ENCODE measurements around the gene RNF123. TPM values are rescaled to one million over a fixed set of nuclear protein-coding genes. Genes with fewer than 3 reads are reported as not detected.

Gene RNF123
- total RNA-seq, 2 donors from 2014 or later = 36.4 to 39.3 TPM

DNA sequence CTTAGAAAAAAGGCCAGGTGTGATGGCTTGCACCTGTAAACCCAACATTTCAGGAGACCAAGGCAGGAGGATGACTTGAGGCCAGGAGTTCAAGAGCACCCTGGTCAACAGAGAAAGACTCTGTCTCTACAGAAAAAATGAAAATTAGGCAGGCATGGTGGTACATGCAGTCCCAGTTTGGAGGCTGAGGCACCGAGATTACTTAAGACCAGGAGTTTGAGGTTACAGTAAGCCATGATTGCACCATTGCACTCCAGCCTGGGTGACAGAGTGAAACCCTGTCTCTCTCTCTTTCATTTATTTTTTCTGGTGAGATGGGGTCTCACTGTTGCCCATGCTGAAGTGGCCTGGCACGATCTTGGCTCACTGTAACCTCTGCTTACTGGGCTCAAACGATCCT is 72.3 kb downstream of the RNF123 start:
- Histone ChIP-seq H3K9me3 (no peaks in the 10 kb centered on the region), H3K36me3 (no peaks in the 10 kb centered on the region), H3K4me3 (no peak overlapping the region), H3K27ac (no peak overlapping the region), H3K9ac (ENCODE audit: low read depth in 2 of 2, low read length in 2 of 2) (no peak overlapping the region), H3K4me1 (no peaks in the 10 kb centered on the region), H3K27me3 (no peaks in the 10 kb centered on the region)
- intact Hi-C loops (cut with DNase I) = no loop called here
- DNase-seq = no peak
- TF ChIP-seq, protein P1, sequence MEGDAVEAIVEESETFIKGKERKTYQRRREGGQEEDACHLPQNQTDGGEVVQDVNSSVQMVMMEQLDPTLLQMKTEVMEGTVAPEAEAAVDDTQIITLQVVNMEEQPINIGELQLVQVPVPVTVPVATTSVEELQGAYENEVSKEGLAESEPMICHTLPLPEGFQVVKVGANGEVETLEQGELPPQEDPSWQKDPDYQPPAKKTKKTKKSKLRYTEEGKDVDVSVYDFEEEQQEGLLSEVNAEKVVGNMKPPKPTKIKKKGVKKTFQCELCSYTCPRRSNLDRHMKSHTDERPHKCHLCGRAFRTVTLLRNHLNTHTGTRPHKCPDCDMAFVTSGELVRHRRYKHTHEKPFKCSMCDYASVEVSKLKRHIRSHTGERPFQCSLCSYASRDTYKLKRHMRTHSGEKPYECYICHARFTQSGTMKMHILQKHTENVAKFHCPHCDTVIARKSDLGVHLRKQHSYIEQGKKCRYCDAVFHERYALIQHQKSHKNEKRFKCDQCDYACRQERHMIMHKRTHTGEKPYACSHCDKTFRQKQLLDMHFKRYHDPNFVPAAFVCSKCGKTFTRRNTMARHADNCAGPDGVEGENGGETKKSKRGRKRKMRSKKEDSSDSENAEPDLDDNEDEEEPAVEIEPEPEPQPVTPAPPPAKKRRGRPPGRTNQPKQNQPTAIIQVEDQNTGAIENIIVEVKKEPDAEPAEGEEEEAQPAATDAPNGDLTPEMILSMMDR (IDR thresholded peaks at IDR 0.05) = no peak

DNA sequence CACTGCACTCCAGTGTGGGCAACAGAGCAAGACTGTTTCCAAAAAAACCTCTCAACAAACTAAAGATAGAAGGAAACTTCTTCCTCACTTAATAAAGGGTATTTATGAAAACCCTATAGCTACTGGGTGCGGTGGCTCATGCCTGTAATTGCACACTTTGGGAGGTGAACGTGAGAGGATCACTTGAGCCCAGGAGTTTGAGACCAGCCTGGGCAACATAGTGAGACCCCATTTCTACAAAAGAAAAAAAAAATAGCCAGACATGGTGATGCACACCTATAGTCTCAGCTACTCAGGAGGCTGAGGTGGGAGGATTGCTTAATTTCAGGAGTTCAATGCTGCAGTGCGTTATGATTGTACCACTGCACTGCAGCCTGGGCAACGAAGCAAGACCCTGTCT is 74.6 kb downstream of the RNF123 start:
- no peak overlapping the region for H3K9ac ChIP-seq (ENCODE audit: low read depth in 2 of 2, low read length in 2 of 2)
- no peak for DNase-seq
- TF ChIP-seq, protein P1 (IDR thresholded peaks at IDR 0.05) = no peak
- no peaks in the 10 kb centered on the region for H3K9me3 ChIP-seq
- no peak overlapping the region for H3K4me3 ChIP-seq
- no peaks in the 10 kb centered on the region for H3K36me3 ChIP-seq
- no peaks in the 10 kb centered on the region for H3K27me3 ChIP-seq
- H3K27ac ChIP-seq = no peak overlapping the region
- intact Hi-C loops (cut with DNase I) = no loop called here
- no peaks in the 10 kb centered on the region for H3K4me1 ChIP-seq

DNA sequence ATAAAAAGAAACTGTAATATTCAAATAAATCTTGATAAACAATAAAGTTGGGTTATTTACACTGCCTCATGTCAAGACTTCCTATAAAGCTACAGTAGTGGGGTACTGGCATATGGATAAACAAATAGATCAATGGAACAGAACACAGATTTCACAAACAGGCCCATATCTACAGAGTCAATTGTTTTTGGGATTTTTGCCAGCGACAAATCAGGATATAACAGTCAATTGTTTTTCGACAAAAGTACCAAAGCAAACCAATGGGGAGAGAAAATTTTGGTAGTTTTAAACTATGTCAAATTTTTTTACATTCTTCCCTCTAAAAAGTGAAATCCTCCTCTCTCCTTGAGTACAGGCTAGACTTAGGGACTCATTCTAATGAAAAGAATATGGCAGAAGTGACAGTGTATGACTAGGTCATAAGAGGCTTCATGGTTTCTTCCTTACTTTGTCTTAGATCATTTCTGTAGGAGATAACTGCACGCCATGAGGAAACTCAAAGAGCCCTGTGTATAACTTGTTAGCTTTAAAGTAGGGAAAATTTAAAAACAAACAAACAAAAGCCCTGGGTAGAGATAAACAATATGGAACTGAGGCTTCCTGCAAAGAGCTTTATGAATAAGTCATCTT is 80.0 kb downstream of the RNF123 start:
- H3K4me1 ChIP-seq = no peaks in the 10 kb centered on the region
- intact Hi-C loops (cut with DNase I) = no loop called here
- no peaks in the 10 kb centered on the region for H3K27me3 ChIP-seq
- H3K9me3 ChIP-seq = no peaks in the 10 kb centered on the region
- no peaks in the 10 kb centered on the region for H3K36me3 ChIP-seq
- TF ChIP-seq, protein P1 (IDR thresholded peaks at IDR 0.05) = no peak
- H3K4me3 ChIP-seq = no peak overlapping the region
- no peak overlapping the region for H3K9ac ChIP-seq (ENCODE audit: low read depth in 2 of 2, low read length in 2 of 2)
- DNase-seq = no peak
- H3K27ac ChIP-seq = no peak overlapping the region

DNA sequence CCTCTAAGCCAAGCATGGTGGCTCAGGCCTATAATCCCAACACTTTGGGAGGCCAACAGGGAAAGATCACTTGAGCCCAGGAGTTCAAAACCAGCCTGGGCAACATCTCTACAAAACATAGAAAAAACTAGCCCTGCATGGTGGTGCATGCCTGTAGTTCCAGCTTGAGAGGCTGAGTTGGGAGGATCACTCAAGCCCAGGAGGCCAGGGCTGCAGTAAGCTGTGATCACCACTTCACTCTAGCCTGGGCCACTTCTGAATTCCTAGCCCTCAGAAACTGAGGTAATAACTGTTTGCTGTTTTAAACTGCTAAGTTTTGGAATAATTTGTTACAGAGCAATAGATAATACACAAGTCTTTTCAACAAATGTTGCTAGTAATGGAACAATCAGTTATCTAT is 80.6 kb downstream of the RNF123 start:
- no peaks in the 10 kb centered on the region for H3K9me3 ChIP-seq
- no peak for DNase-seq
- TF ChIP-seq, protein P1 (IDR thresholded peaks at IDR 0.05) = no peak
- H3K27ac ChIP-seq = no peak overlapping the region
- no peaks in the 10 kb centered on the region for H3K27me3 ChIP-seq
- H3K36me3 ChIP-seq = no peaks in the 10 kb centered on the region
- intact Hi-C loops (cut with DNase I) = no loop called here
- H3K9ac ChIP-seq (ENCODE audit: low read depth in 2 of 2, low read length in 2 of 2) = no peak overlapping the region
- H3K4me1 ChIP-seq = no peaks in the 10 kb centered on the region
- H3K4me3 ChIP-seq = no peak overlapping the region

Other genes with a start within 250 kb of the RNF123 start
- 100 to 1,000 TPM in 1 of 2 donors, 10 to 100 TPM in 1; 81.7 to 107 TPM for gene DAG1, start 219.3 kb upstream of the RNF123 start, total RNA-seq
- under 1 TPM; 0.17 to 0.21 TPM for gene BSN, start 135.1 kb upstream of the RNF123 start, total RNA-seq
- gene APEH, start 15.2 kb upstream of the RNF123 start, total RNA-seq = 100 to 1,000 TPM; 151 to 278 TPM
- 10 to 100 TPM; 27.7 to 49.9 TPM for gene MST1, start 83 bp upstream of the RNF123 start, total RNA-seq
- under 1 TPM in 1 of 2 donors, not detected in 1; 0.16 TPM for gene AMIGO3, start 30.1 kb downstream of the RNF123 start, total RNA-seq
- gene GMPPB, start 34.4 kb downstream of the RNF123 start, total RNA-seq = 100 to 1,000 TPM in 1 of 2 donors, 10 to 100 TPM in 1; 59.6 to 127 TPM
- 10 to 100 TPM; 26.8 to 33.7 TPM for gene IP6K1, start 97.0 kb downstream of the RNF123 start, total RNA-seq
- not detected for gene CDHR4, start 110.3 kb downstream of the RNF123 start, total RNA-seq
- under 1 TPM; 0.57 to 0.88 TPM for gene INKA1, start 113.7 kb downstream of the RNF123 start, total RNA-seq
- gene UBA7, start 124.4 kb downstream of the RNF123 start, total RNA-seq = 10 to 100 TPM; 67.4 to 88.3 TPM
- 10 to 100 TPM in 1 of 2 donors, 1 to 10 TPM in 1; 3.6 to 19.7 TPM for gene TRAIP, start 167.0 kb downstream of the RNF123 start, total RNA-seq
- gene CAMKV, start 180.3 kb downstream of the RNF123 start, total RNA-seq = under 1 TPM; 0.21 to 0.30 TPM
- 100 to 1,000 TPM in 1 of 2 donors, 10 to 100 TPM in 1; 88.9 to 173 TPM for gene MST1R, start 214.3 kb downstream of the RNF123 start, total RNA-seq
- 10 to 100 TPM in 1 of 2 donors, 1 to 10 TPM in 1; 4.5 to 14.9 TPM for gene MON1A, start 240.3 kb downstream of the RNF123 start, total RNA-seq

All from colonic mucosa (tissue), 4 donors.